HG03135 (cell line): ENCODE measurements around the gene SLC10A3.
"Not testable (repeated sequence)": the region's sequence is repeated elsewhere in the genome, so short reads cannot be mapped to it uniquely, and the experiment has no call there.

Source experiments
- ATAC-seq: cut with Tn5 transposase; IDR thresholded peaks from one replicate; pipeline ENCODE4 v1.9.1; 2021; ENCODE audit warnings: mild to moderate bottlenecking, moderate library complexity; ENCODE audit not compliant: unreplicated experiment

The SLC10A3 gene

DNA sequence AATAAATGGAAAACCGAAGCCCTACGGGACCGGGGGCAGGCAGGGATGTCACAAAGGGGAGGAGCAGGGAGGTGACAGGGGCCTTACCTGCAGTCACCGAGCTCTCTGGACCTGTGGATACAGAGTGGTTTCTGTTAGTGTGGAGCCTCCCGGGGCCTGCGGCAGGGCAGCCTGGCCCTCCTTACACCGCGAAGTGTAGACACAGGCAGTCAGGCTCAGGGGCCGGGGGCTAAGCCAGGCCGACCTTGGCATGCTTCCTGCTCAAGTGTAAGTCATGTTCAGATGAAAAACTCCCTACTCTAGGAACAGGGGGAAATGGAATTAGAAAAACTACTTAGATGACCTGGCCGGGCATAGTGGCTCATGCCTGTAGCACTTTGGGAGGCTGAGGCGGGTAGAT, 21.3 kb upstream of the SLC10A3 start:
- ATAC-seq, result no peak

- no peak for ATAC-seq
Observed at GRCh38 chrX:154509455-154509854, 19.0 kb upstream of the SLC10A3 start.

- ATAC-seq, result no peak
Observed at GRCh38 chrX:154508384-154508745, 17.9 kb upstream of the SLC10A3 start.

DNA sequence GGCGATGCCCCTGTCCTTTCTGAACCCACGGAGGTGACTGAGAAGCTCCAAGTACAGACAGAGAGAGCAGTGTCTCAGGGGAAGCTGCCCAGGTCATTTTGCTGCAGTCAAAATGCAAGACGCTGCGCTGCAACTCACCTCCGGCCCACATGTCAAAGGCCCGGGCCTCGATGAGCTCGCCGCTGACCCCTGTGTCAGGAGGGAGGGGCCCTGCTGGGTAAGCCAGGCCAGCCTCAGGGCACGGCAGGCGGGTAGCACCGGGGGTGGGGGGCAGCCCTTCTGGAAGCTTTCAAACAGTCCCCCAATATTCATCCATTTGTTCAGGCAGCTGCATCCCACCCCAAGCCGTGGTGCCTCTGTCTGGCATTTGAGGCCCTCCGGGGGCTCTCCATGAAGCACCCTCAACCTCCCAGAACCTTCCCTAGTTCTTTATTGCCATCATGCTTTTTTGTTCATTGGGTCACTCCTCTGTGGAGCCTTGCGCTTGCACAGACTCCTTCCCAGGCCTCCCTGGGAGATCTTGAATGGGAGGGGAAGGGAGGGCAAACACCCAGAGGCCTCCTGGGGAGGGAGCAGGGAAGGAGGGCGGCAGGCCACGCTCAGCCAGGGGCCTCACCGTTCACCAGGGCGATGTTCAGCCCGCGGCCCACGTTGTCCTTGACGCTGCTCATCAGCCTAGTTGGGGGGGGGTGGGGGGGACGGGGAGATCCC, 17.4 kb upstream of the SLC10A3 start:
- no peak for ATAC-seq

- ATAC-seq, result no peak
Observed at GRCh38 chrX:154506483-154507332, 16.3 kb upstream of the SLC10A3 start.

DNA sequence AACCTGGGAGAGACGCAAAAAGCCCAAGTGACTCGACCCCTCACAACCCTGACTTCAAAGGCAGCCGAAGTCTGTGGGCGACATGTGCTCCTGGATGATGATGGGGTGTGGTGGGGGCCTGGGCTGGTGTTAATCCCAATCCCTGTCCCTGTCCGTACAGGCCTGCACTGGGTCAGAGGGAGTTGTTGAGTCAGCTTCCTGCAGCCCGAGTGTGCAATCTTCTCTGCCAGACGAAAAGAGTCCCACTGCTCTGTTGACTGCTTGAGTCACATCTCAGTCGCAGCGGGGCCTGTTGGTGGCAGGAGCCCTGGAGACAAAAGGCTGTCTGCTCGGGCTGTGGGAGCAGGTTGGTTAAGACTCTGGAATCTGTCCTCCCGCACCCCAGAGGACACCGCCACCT, 15.3 kb upstream of the SLC10A3 start:
- no peak for ATAC-seq

DNA sequence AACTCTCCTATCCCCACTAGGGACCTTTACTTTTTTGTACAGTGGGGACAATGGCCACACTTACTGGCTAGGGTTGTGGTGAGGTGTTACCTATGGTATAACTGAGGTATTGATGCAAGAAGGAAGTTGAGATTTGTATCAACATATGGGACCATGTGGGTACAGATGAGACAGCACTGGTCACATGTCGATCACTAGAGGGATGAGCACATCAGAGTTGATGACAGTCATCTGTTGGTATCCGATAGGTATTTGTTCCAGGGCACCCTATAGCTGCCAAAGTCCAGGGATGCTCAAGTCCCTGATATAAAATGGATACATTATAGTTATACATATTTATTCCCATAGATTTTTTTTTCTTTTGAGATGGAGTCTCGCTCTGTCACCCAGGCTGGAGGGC, 12.6 kb upstream of the SLC10A3 start:
- no peak for ATAC-seq

DNA sequence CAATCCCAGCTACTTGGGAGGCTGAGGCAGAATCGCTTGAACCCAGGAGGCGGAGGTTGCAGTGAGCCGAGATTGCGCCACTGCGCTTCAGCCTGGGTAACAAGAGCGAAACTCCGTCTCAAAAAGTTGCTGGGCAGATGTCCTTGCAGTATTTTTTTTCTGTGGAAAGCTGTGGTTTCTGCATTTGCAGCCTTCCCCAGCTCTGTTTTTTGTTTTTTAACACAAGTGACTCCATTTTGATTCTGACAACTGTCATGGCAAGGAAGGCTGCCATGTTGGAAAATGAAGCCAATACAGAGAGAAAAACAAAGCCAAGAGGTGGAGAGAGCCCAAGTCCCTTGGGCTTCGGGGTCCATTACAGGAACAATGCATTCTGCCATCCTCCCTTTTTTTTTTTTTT, 11.7 kb upstream of the SLC10A3 start:
- ATAC-seq, result no peak

DNA sequence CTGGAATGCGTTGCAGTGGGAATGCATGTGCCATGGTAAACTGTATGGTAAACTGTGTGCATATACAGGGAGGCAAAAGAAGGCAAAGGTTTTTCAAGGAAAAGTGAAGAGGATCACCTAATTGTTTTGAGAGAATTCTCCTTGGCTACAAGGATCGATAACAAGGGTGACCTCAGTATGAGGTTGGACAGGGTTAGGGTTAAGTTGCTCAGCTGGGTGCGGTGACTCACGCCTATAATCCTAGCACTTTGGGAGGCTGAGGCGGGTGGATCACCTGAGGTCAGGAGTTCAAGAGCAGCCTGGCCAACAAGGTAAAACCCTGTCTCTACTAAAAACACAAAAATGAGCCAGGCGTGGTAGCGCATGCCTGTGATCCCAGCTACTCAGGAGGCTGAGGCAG, 11.0 kb upstream of the SLC10A3 start:
- ATAC-seq, result not testable (repeated sequence)

- ATAC-seq, result not testable (repeated sequence)
Observed at GRCh38 chrX:154496591-154497137, 6.2 kb upstream of the SLC10A3 start.

DNA sequence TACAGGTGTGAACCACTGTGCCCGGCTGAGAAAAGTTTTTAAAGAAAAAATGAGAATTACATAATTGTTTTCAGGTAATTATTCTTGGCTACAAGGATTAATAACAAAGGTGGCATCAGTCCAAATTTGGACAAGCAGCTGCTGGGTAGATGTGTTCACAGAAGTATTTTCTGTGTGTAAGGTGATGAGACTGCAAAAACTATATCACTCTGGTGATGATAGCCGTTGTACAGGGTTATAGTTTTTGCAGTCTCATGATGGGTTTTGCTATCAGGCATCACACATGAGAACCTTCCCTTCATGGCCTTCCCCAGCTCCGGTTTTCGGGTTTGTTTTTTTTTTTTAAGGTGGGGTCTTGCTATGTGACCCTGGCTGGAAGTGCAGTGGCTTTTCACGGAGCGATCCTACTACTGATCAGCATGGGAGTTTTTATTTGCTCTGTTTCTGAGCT, 5.1 kb upstream of the SLC10A3 start:
- ATAC-seq, result no peak

GRCh38 chrX:154494715-154495114, 4.3 kb upstream of the SLC10A3 start:
- ATAC-seq, result no peak

- ATAC-seq, result peak; percentile 28
Observed at GRCh38 chrX:154490021-154490413, 412 bp downstream of the SLC10A3 start.

- no peak for ATAC-seq
Observed at GRCh38 chrX:154489182-154489581, 1.2 kb downstream of the SLC10A3 start.

GRCh38 chrX:154488336-154489075, 1.9 kb downstream of the SLC10A3 start:
- no peak for ATAC-seq

DNA sequence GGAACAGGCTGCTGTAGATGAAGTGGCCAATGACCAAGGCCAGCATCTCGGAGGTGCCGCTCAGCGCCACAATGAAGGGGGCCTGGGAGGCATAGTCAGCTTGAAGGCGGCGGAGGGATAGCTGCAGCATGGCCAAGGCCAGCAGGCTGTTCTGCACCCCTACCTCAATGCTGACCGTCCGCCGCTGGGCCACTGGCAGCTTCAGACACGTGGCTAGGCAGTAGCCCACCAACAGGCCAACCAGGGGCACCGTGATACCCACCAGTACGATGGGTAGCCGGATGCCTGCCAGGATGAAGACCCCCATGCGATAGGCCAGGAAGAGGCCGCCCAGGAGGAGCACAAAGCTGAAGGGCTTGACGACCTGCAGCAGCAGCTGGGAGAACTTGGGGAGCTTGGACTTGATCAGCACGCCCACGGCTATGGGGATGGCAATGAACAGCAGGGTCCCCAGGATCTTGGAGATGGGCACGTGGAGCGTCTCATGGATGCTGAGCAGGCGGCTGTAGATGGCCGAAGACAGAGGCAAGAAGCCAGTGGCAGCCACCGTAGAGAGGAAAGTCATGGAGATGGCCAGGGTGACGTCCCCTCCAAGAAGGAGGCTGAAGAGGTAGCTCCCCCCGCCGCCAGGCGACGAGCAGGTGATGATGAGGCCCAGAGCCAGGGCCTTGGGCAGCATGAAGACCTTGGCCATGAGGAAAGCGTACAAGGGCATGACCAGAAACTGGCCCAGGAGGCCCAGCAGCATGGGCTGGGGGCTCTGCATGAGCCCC, 2.7 kb downstream of the SLC10A3 start:
- no peak for ATAC-seq

DNA sequence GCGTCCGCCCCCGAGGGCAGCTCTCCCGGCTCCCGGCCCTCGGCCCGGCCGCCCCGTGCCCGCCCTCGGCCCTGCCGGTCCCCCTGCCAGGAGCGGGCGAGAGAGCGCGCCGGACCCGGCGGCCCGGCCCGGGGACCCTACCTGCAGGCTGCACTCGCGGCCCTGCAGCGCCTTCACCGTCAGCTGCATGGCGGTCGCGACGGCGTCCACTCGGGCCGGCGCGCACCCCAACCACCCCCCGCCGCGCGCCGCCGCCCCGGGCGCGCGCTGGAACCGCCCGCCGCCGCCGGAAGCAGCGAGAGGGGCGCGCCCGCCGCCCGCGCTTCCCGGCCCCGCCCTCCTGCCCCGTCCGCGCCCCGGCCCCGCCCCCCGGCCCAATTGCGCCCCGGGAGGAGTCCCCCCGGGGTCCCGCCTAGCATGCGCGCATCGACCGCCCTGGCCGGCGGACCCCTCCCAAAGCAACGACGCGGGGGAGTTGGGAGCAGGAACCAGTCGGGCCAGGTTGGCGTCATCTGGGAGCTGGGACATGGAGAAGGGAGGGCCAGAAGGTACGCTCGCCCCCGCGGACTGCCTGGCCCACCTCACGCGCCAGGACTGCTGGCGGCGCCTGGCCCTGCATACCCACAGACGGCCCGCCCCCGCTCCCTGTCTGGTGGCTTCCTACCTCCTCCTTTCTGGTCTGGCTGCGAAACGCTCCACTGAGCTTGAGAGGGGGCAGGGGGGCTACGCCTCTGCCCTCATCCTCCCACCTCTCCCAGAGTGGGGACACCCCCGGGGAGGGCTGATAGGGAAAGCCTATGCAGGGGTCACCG, 3.8 kb downstream of the SLC10A3 start, which contains the start of gene UBL4A:
Gene UBL4A (minus strand): TSS at position 220 of the 812 bp plus-strand sequence. CDS start 31 bp downstream, at position 189.
- ATAC-seq, result no peak

DNA sequence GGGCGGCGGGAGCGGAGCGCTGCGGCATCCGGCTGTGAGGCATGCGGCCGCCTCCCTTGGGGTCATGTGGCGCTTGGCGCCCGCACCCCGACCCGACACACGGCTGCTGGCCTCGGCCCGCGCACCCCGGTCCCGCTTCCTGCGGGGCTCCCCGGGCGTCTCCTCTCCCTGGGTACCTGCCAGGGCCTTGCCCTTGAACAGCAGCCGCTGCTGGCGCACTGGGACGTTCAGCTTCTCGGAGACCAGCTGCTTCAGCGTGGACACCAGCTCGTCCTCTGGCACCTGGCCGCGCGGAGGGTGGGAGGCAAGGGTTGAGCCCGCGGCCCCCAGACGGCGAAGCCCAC, 4.4 kb downstream of the SLC10A3 start:
- ATAC-seq, result no peak

- ATAC-seq, result no peak
Observed at GRCh38 chrX:154485150-154486051, 5.0 kb downstream of the SLC10A3 start.
